GM18907 (cell line): Measurements from ENCODE around the gene NCKIPSD.

ENCODE experiments used
- ATAC-seq: cut with Tn5 transposase; IDR thresholded peaks from one replicate; pipeline ENCODE4 v1.9.1; 2021; ENCODE audit warnings: mild to moderate bottlenecking, moderate library complexity; ENCODE audit not compliant: unreplicated experiment

Gene NCKIPSD

DNA sequence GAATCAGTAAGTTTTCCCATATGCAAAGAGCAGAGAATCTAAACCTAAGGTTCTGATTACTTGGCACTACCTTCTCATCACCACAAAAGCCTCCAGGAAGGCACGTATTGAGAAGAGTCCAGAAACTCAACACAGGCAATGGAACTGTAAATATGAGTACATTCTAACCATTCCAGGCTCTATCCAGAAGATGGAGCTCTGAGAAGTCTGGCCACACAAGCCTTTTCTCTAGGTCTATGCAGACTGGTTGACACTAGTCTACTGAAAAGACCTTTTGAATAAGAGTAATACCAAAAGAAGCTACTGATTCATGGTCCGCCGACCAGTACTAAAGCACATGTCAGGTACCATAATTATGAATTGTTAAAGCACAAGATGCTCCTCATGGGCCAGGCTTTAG lies 12.2 kb upstream of the NCKIPSD start:
- no peak for ATAC-seq

DNA sequence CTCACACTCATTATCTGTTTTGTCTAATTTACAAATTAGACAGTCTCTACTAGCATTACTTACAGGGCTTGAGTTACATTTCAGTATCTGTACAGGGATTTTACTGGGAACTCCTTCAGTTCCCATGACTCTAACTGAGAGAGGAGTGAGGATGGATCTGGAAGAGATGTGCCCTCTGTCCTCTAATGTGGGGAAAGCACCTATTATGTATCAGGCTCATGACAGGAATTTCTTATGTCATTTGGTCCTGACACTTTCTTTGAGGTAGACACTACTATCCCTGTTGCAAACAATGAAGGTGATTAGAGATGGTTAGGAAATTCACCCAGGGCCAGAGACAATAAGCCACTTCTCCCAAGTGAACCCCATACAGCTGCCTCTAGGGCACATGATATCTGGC lies 10.9 kb upstream of the NCKIPSD start:
- ATAC-seq: no peak

DNA sequence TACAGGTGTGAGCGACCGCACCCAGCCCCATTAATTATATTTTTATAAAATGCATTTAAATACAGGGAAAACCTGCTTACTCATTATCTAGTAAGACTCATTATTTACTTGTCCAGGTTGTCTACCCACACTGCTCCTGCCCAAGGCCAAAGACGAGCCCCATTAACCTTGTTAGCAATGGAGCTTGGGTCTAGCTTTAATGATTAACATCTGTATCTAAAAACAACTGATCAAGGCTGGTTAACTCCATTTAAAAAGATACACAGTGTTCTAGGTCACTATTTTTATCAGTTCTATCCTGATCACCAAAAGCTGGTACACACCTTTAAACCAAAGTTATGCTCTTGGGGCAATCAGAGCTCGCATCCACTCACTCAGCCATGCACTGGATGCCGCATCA lies 10.4 kb upstream of the NCKIPSD start:
- ATAC-seq: no peak

DNA sequence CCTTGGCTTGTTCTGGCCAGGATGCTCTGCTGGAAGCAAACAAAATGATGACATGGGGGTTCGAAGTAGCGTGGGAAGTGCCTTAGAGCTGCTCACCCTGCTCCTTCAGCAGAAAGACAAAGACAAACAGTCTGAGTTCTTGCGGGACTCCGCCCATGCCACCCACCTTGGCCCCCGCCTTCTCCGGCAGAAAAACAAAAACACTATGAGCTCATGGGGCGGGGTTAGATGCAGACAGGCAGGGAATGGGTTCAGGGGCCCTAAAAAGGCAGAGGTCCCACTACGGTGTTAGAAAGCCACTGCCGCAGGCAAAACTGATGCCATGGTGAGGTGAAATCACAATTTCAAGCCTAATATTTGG lies 9.7 kb upstream of the NCKIPSD start:
- no peak for ATAC-seq

GRCh38 chr3:48694610-48695392 lies 9.1 kb upstream of the NCKIPSD start:
- no peak for ATAC-seq

DNA sequence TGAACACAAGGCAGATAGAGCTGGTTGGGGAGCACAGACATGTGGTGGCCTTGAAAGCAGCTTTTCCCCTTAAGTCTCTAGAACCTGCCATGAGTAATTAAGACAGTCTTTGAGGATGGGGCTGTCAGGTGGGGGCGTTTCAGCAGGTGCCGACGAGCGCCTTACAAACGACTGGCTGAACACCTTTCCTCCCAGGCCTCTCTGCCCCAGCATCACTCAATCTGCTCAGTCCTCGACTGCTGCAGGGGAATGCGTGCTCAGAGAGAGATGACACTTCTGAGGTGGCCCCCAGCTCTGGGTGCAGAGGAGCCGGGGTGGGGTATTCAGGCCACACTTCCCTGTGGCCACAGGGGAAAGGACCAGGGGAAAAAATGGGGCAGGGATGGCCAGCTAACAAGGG lies 8.1 kb upstream of the NCKIPSD start:
- no peak for ATAC-seq

DNA sequence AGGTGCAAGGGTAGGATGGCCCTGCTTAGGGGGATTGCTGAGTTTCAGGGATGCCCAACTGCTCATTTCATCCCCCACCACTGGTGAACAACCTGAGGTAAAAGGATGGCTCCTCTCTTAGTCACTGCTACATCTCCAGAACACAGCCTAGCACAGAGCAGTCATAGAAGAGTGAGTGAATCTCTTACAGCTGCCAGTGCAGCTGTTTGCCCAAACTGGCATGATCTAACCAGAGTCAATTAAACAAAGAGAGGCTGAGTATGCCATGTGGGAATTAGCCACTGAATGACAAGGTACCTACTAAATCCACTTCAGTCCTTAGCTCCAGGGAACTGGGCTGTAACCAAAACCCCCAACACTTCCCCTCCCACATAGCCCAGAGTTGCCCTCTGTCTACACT lies 6.8 kb upstream of the NCKIPSD start:
- ATAC-seq: no peak

GRCh38 chr3:48690846-48691458 lies 5.2 kb upstream of the NCKIPSD start:
- ATAC-seq: no peak

DNA sequence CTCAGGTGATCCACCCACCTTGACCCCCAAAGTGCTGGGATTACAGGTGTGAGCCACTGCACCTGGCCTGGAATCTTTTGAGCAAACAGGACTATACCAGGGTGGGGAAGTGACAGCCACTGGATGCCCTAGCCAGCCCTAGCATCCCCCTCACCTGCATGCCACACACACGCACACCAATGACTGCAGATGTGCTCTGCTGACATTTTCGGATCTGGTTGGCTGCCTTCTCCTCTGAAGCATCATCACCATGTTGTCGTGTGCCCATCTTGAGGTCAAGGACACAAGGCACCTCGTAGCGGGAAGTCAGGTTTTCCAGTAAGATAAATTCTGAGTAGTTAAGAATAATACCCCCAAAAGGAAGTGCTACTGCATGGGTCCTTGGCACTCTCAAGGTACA lies 3.7 kb upstream of the NCKIPSD start:
- ATAC-seq: no peak

GRCh38 chr3:48688737-48689075 lies 3.0 kb upstream of the NCKIPSD start:
- no peak for ATAC-seq

DNA sequence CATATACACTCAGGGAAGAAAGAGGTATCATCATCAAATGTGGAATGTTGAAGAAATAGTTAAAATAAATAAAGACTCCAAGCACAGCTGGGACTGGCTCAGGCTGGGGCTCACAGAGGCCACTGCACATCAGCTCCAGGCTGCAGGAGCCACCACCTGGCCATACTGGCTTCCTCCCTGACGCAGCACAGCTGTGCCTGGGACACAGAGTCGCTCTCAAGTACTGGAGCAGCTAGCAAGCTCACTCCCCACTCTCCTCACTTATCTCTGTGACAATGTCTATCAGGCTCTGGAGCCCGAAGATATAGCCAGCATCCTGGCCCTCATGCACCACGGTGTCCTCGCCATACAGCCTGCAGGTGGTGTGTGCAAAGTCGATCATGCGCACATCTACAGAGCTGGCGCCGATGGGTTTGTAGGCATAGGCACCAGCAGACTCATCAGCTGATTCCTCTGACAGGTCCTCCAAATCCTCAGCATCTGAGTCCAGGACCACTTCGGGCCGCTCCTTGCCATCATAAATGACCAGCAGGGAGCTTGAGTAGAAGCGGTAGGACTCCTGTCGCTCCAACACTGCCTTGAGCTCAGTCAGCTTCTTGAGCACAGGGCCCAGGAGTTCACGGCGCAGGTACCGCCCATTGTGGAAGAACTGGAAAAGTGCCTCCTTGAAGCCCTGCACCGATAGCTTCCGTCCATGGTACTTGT lies 2.5 kb upstream of the NCKIPSD start:
- no peak for ATAC-seq

GRCh38 chr3:48687220-48687678 lies 1.5 kb upstream of the NCKIPSD start:
- ATAC-seq: no peak

- ATAC-seq: no peak
Measured at GRCh38 chr3:48686538-48687219, 964 bp upstream of the NCKIPSD start.

- no peak for ATAC-seq
Measured at GRCh38 chr3:48685293-48685602, 467 bp downstream of the NCKIPSD start.

GRCh38 chr3:48684480-48685143 lies 1.1 kb downstream of the NCKIPSD start:
- no peak for ATAC-seq

DNA sequence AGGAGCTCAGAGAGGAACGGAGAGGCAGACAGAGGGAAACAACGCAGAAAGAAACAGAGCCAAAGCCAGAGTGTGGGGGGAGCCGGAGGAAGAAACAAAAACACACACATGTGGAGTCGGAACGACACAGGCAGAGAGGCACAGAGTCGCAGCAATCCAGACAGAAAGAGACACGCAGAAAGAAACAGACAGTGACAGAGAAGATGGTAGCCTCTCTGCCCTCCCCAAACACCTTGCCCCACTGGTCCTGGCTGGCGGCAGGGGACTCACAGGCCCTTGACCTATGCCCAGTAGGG lies 1.7 kb downstream of the NCKIPSD start:
- ATAC-seq: no peak

- ATAC-seq: no peak
Measured at GRCh38 chr3:48682786-48683185, 2.9 kb downstream of the NCKIPSD start.

DNA sequence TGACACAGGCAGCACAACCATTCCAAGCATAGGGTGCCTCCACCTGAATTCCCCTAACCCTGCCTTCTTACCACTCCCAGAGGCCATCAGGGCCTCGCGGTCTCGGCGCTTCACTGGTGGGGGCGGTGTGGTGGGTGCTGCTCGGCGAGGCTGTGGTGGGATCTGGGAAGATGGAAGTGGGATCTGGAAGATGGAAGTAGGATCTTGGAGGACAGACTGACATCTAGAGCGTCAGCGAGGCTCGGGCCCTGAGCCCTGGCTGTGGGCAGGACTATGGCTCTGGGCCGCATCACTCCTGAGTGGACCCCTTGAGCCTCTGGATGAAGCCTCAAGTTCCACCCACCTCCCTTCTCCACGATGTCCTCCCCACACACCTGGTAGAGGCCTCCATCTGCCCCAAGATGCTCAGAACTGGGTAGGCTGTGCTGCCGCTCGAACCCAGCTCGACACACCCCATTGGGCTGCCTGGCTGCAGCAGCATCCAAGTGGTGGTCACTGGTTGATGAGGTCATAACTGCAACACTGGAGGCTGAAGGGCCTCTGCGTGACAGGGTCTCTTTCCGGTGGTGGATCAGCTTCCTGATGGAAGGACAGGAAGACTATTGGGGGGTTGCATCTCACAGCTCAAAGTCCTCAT lies 3.6 kb downstream of the NCKIPSD start:
- ATAC-seq: no peak

- ATAC-seq: no peak
Measured at GRCh38 chr3:48681541-48681880, 4.2 kb downstream of the NCKIPSD start.

- ATAC-seq: no peak
Measured at GRCh38 chr3:48680811-48681540, 4.7 kb downstream of the NCKIPSD start.
